Heart left ventricle (tissue), 13 donors: ENCODE results near the gene RAB36.

Experiments
- POLR2A ChIP-seq, 2 donors: fragments of 450-650 bp; IDR thresholded peaks; one replicate each; pipeline ENCODE4 v1.6.1; 2017; ENCODE audit warnings: antibody characterized with exemption in 2 of 2, mild to moderate bottlenecking in 2 of 2, moderate library complexity in 2 of 2
- TF ChIP-seq, protein P1 (sequence below), 12 donors: fragments of 200-600 bp; sonication (generic) in 4 of 12; IDR thresholded peaks; one replicate each; pipeline versions ENCODE4 v1.5.0 to v1.8.0; 2018 to 2022; ENCODE audit warnings: antibody characterized with exemption in 12 of 12, mild to moderate bottlenecking in 5 of 12
- donor health status: ischemic (EF 13 %, LVEDD 7.1; RV severe dilation, severe dysfunction).
- donor health status: DM: no; HTN: yes; CAD: no.
- donor health status: DM: no; HTN: no; CAD: no.
- donor health status: ischemic (EF 25% LVEDD 6.9; RV normal size, moderate dysfunction).
- donor health status: ischemic (EF 25% LVEDD 5.7; RV mildly dilated, moderate dysfunction).
- donor health status: ischemic (EF 35%, LVEDD 5.7; RV mildly dilated, moderate dysfunction).
- donor health status: nonischemic (EF 11% LVEDD 7.7; RV severe dilation, severe dysfunction).
- donor health status: DM: yes; HTN: yes; CAD: no.
- donor health status: PGD.
- donor health status: ischemic (EF 29% LVEDD 5.4; RV normal size, mild dysfunction).
- donor health status: nonischemic (EF 23%, LVEDD 6.1; RV moderate dilation, normal function).

DNA sequence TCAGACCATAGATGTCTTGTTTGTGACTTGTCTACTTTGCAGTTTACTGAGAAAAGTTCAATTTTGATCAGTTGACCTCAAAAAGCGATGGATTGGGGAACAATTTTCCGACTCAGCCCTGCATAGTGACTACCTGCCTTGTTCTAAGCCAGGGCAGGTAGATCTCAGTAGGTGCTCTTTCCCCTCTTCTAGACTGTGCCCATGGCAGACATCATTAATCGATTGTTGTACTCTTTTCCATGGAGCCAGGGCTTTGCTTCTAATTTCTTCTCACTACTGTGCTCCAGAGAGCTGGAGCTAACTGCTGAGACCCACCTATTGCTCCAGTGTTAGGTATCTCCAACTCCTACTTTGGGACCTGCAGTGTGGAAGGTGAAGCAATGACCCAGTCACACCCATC is 9.9 kb downstream of the RAB36 start:
- TF ChIP-seq POLR2A (IDR thresholded peaks at IDR 0.05) = no peak
- TF ChIP-seq, protein P1, sequence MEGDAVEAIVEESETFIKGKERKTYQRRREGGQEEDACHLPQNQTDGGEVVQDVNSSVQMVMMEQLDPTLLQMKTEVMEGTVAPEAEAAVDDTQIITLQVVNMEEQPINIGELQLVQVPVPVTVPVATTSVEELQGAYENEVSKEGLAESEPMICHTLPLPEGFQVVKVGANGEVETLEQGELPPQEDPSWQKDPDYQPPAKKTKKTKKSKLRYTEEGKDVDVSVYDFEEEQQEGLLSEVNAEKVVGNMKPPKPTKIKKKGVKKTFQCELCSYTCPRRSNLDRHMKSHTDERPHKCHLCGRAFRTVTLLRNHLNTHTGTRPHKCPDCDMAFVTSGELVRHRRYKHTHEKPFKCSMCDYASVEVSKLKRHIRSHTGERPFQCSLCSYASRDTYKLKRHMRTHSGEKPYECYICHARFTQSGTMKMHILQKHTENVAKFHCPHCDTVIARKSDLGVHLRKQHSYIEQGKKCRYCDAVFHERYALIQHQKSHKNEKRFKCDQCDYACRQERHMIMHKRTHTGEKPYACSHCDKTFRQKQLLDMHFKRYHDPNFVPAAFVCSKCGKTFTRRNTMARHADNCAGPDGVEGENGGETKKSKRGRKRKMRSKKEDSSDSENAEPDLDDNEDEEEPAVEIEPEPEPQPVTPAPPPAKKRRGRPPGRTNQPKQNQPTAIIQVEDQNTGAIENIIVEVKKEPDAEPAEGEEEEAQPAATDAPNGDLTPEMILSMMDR (IDR thresholded peaks at IDR 0.05) = no peak
